ENCODE data around the gene SLC6A12. TPM values are rescaled to one million over a fixed set of nuclear protein-coding genes. Genes with fewer than 3 reads are reported as not detected.

Gene SLC6A12
- total RNA-seq, 1 donor from 2014 or later: 0.64 TPM

DNA sequence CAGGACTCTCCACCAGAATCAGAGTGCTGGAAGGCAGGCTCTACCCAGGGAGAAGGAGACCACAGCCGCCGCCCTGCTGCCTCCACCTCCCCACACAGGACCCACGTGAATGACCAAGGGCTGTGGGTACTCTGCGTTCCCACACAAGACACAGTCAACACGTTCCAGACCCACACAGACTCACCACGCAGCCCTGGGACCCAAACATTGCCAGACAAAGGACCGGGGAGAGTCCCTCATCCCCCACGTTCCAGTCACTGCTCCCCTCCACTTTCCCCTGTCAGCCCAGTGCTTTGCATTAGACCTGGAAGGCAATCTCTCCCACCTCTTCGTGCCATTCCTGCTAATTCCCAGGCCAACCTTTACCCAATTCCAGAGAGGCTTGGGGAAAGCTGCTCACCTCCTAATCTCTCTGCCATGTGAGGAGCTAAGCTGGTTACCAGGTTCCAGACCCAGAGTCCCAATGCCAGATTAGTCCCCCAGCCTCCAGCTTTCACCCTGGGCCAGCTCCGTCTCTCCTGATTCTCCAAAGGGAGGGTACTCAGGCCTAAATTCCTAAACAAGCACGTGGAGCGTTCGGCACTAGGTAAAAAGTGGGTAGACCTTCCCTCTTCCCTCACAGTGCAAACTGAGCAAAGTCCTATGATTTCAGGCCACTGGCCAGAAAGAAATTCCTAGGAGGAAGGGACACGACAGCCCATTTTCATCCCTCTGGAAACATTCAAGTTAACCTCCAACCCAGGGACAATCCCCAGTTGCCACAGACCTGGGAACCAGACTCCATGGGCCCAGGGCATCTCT is 43.8 kb upstream of the SLC6A12 start:
- H3K27me3 Mint-ChIP-seq (ENCODE audit: unreplicated experiment): no peaks in the 10 kb centered on the region
- H3K27ac Mint-ChIP-seq (ENCODE audit: unreplicated experiment): no peak overlapping the region
- TF ChIP-seq, protein P1, sequence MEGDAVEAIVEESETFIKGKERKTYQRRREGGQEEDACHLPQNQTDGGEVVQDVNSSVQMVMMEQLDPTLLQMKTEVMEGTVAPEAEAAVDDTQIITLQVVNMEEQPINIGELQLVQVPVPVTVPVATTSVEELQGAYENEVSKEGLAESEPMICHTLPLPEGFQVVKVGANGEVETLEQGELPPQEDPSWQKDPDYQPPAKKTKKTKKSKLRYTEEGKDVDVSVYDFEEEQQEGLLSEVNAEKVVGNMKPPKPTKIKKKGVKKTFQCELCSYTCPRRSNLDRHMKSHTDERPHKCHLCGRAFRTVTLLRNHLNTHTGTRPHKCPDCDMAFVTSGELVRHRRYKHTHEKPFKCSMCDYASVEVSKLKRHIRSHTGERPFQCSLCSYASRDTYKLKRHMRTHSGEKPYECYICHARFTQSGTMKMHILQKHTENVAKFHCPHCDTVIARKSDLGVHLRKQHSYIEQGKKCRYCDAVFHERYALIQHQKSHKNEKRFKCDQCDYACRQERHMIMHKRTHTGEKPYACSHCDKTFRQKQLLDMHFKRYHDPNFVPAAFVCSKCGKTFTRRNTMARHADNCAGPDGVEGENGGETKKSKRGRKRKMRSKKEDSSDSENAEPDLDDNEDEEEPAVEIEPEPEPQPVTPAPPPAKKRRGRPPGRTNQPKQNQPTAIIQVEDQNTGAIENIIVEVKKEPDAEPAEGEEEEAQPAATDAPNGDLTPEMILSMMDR (IDR thresholded peaks at IDR 0.05; ENCODE audit: partially characterized antibody, unreplicated experiment): no peak
- no peak for DNase-seq
- H3K4me3 Mint-ChIP-seq (ENCODE audit: unreplicated experiment): no peak overlapping the region
- H3K36me3 Mint-ChIP-seq (ENCODE audit: unreplicated experiment): no peaks in the 10 kb centered on the region
- peaks cover 9% of the 10 kb centered on the region for H3K9me3 Mint-ChIP-seq (ENCODE audit: unreplicated experiment)
- no peaks in the 10 kb centered on the region for H3K4me1 Mint-ChIP-seq (ENCODE audit: low read depth, unreplicated experiment)

DNA sequence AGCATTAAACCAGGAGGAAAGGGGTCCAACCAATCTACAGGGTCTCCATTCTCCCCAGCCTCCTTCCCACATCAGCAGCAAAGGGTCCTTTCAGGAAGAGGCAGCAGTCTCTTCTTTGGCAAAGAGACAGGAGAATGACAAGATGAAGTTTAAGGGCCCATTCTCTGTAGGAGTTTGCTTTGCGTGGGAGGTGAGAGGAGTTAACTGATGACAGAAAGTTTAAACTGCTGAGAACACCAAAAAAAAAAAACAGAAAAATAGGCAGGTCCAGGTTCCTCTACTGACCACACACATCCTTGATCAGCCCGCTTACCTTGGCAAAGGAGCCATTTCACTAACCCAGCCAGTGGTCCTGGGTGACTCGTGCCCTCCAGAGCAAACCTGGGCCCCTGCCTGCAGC is 43.0 kb upstream of the SLC6A12 start:
- H3K9me3 Mint-ChIP-seq (ENCODE audit: unreplicated experiment): peaks cover 9% of the 10 kb centered on the region
- H3K4me1 Mint-ChIP-seq (ENCODE audit: low read depth, unreplicated experiment): no peaks in the 10 kb centered on the region
- H3K4me3 Mint-ChIP-seq (ENCODE audit: unreplicated experiment): no peak overlapping the region
- H3K27me3 Mint-ChIP-seq (ENCODE audit: unreplicated experiment): no peaks in the 10 kb centered on the region
- TF ChIP-seq, protein P1 (IDR thresholded peaks at IDR 0.05; ENCODE audit: partially characterized antibody, unreplicated experiment): no peak
- no peak for DNase-seq
- H3K36me3 Mint-ChIP-seq (ENCODE audit: unreplicated experiment): peaks cover 4% of the 10 kb centered on the region
- no peak overlapping the region for H3K27ac Mint-ChIP-seq (ENCODE audit: unreplicated experiment)

DNA sequence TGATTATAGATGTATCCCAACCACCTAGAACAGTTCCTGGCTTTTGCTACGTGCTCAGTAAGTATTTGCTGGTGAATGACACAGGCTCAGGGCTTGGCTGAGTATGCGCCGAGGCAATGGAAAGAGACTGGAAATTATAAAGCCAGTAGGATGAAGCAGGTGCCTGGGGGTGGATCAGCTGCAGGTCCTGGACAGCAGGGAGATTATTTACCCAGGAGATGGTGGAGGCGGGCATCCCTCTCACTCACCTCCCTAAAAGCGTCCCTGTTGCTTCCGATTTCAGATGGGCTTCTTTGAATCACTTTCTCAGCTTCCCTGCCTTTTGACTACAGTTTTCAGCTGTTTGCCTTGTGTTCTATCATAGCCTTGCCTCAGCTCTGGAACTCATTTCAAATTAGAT is 42.3 kb upstream of the SLC6A12 start:
- Mint-ChIP-seq H3K36me3 (ENCODE audit: unreplicated experiment) (peaks cover 4% of the 10 kb centered on the region), H3K9me3 (ENCODE audit: unreplicated experiment) (peaks cover 9% of the 10 kb centered on the region), H3K27ac (ENCODE audit: unreplicated experiment) (no peak overlapping the region), H3K4me1 (ENCODE audit: low read depth, unreplicated experiment) (no peaks in the 10 kb centered on the region), H3K27me3 (ENCODE audit: unreplicated experiment) (no peaks in the 10 kb centered on the region), H3K4me3 (ENCODE audit: unreplicated experiment) (no peak overlapping the region)
- TF ChIP-seq, protein P1 (IDR thresholded peaks at IDR 0.05; ENCODE audit: partially characterized antibody, unreplicated experiment): no peak
- DNase-seq: no peak

DNA sequence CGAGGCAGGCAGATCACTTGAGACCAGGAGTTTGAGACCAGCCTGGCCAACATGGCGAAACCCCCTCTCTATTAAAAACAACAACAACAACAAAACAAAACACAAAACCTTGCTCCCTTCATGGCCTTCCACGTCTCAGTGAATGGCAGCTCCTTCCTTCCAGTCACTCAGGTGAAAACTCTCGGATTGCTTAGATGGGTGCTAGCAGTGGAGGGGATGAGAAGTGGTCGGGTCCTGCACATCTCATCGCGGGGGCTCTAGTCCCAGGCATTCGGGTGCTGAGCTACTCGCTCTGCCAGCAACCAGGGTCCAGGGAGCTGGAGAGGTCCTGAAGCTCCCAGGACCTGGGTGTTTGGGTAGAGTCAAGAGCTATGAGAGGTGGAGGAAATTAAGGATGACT is 41.0 kb upstream of the SLC6A12 start:
- Mint-ChIP-seq H3K4me1 (ENCODE audit: low read depth, unreplicated experiment) (no peaks in the 10 kb centered on the region), H3K27me3 (ENCODE audit: unreplicated experiment) (no peaks in the 10 kb centered on the region), H3K27ac (ENCODE audit: unreplicated experiment) (no peak overlapping the region), H3K36me3 (ENCODE audit: unreplicated experiment) (peaks cover 4% of the 10 kb centered on the region), H3K9me3 (ENCODE audit: unreplicated experiment) (peaks cover 9% of the 10 kb centered on the region), H3K4me3 (ENCODE audit: unreplicated experiment) (no peak overlapping the region)
- TF ChIP-seq, protein P1 (IDR thresholded peaks at IDR 0.05; ENCODE audit: partially characterized antibody, unreplicated experiment): no peak
- DNase-seq: no peak

DNA sequence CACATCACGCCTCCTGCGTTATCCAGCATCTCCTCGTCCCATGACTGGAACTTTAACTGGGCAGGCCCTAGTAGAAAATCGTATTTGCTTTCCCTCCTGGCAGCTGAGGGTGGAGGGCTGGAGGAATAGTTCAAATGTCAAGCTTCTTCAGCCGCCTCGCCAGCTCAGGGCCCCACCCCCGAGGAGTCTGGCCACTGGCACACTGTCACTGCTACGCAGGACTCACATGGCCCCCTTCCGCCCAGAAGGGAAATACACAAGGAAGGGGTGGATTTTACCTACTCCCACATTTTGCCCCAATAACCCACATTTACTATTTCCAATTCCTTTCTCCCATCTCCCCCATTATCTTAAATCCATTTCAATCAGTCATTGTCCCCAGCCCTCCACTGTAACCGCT is 40.1 kb upstream of the SLC6A12 start:
- TF ChIP-seq, protein P1 (IDR thresholded peaks at IDR 0.05; ENCODE audit: partially characterized antibody, unreplicated experiment): no peak
- no peak for DNase-seq
- Mint-ChIP-seq H3K27ac (ENCODE audit: unreplicated experiment) (no peak overlapping the region), H3K36me3 (ENCODE audit: unreplicated experiment) (peaks cover 4% of the 10 kb centered on the region), H3K9me3 (ENCODE audit: unreplicated experiment) (peaks cover 9% of the 10 kb centered on the region), H3K27me3 (ENCODE audit: unreplicated experiment) (no peaks in the 10 kb centered on the region), H3K4me1 (ENCODE audit: low read depth, unreplicated experiment) (no peaks in the 10 kb centered on the region), H3K4me3 (ENCODE audit: unreplicated experiment) (no peak overlapping the region)

Measured in glutamatergic neuron (in vitro differentiated cells).